AG04450 (cell line): ENCODE data around the gene C6orf118. TPM values are rescaled to one million over a fixed set of nuclear protein-coding genes. Genes with fewer than 3 reads are reported as not detected.

Experiments used
- CTCF ChIA-PET: fragments of 300-600, 350-600 bp; formaldehyde crosslinking; extraction: SDS; loops from one replicate; lab custom pipeline; 2022; ENCODE audit warnings: antibody characterized with exemption, inconsistent platforms; lab: Charles Lee
- POLR2A ChIA-PET: fragments of 350-600 bp; formaldehyde crosslinking; extraction: SDS; loops from one replicate; lab custom pipeline; 2021; ENCODE audit warnings: antibody characterized with exemption, inconsistent platforms; lab: Yijun Ruan, JAX
- DNase-seq: peaks from one replicate; pipeline ENCODE4 v3.0.0-alpha.2; 2011; ENCODE audit warnings: low read depth, low spot score
- H3K27ac ChIP-seq: one replicate; pipeline ENCODE4 v1.5.1; 2012; ENCODE audit warnings: low read depth, low read length, control low read depth
- H3K27me3 ChIP-seq: one replicate; pipeline ENCODE4 v1.6.0; 2012; ENCODE audit warnings: low read length; ENCODE audit not compliant: control insufficient read depth, insufficient read depth
- H3K4me3 ChIP-seq: 2 replicates; pipeline ENCODE4 v1.5.1; 2011; ENCODE audit warnings: mild to moderate bottlenecking, low read depth, low read length, control low read depth
- H3K9me3 ChIP-seq: 2 replicates; pipeline ENCODE4 v1.5.1; 2012; ENCODE audit warnings: low read length; ENCODE audit not compliant: control insufficient read depth, insufficient read depth
- CTCF ChIP-seq: IDR thresholded peaks from 2 replicates; pipeline ENCODE4 v1.5.1; 2011; ENCODE audit warnings: low read depth, low read length, control low read depth, inconsistent platforms
- polyA plus RNA-seq: library from polyadenylated mRNA; depleted of rRNA; stranded (reverse); fragments of >200 nt; gene quantifications from 2 replicates; pipeline ENCODE4 v1.2.3, GENCODE V29; 2011

Gene C6orf118
- polyA plus RNA-seq, 1 experiment = not detected

DNA sequence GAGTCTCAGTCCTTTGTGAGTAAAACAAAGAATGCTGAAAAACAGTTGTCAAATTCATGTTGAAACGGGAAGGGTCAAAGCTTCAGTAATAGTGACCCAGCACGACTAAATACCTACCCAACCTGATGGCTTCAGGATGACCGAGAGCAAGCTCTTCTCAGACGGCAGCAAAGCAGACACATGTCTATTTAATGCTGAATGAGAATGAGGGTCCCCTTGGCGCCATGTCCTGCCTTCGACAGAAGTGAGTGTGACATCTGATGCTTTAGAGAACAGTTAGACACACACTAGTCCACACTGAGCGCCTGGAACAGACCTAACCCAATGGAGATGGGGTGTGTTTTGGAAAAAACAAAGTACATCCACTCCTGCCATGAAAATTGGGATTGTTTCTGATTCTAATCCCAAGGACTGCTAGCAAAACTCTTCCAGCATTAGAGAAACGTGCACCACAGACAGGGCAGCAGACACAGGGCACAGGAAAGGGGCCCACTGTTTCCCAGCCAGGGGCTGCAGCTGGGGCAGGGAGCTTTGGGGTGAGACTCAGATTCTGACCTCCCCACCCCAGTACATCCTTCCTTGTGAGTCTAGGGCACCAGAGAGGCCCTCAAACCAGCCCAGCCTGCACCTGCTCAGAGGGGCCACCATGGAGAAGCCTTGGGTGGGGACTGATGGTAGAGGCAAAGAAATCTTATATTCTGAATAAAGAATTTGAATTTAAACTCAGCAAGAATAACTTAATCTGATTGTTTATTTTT is 76.5 kb downstream of the C6orf118 start:
- TF ChIP-seq CTCF = no peak
- Histone ChIP-seq H3K27me3 (no peaks in the 10 kb centered on the region), H3K27ac (no peak overlapping the region), H3K9me3 (peaks cover 51% of the 10 kb centered on the region), H3K4me3 (no peak overlapping the region)
- ChIA-PET POLR2A (no interaction called here), CTCF (no interaction called here)
- DNase-seq = no peak

DNA sequence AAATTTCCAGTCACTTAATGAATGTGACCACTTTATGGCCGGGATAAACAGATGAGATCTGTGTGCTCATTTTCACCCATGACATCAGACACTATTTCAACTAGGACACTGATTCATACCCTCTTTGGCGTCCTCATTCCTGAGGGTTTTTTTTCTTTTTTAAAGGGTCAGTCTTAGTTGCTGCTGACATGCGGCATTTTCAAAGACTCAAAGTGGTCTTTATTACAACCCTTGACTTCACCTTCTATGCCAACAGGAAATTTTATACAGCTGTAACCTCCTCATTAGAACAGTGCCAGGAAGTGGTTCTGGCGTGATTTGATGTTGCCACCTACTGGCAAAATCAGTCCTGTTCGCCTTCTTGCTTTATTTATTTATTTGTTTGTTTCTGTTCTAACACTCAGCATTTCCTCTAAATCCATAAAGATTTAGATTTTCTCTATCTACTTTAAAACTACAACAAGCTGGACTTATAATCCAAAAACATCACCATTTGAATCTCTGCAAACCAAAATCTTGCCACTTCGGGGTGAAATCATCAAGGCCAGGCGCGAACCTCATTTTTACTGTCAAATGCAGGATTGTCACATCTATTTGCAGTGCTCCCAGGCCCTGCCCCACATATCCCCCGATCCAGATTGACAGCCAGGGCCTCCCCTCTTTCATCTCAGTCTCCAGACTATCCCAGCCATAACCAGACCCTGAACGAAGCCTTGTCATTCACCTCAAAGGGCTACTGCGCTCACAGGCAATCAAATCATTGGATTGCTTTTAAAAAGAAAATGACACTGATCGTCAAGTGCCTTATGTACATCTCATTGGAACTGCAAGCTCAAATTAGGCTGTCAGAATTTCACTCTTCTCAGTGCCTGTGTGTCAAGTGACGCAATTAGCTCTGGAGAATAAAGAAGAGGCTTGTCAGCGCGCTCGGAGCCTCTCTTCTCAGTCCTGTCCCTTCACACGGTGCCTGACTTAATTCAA is 77.5 kb downstream of the C6orf118 start:
- peaks cover 47% of the 10 kb centered on the region for H3K9me3 ChIP-seq
- H3K27me3 ChIP-seq = no peaks in the 10 kb centered on the region
- CTCF ChIA-PET = interaction anchor here (0.6 kb wide), 1 partner anchor 287 kb away, joined by 3 read pairs; no protein-coding TSS in a partner anchor
- POLR2A ChIA-PET = no interaction called here
- no peak overlapping the region for H3K27ac ChIP-seq
- DNase-seq = no peak
- TF ChIP-seq CTCF = no peak
- H3K4me3 ChIP-seq = no peak overlapping the region

DNA sequence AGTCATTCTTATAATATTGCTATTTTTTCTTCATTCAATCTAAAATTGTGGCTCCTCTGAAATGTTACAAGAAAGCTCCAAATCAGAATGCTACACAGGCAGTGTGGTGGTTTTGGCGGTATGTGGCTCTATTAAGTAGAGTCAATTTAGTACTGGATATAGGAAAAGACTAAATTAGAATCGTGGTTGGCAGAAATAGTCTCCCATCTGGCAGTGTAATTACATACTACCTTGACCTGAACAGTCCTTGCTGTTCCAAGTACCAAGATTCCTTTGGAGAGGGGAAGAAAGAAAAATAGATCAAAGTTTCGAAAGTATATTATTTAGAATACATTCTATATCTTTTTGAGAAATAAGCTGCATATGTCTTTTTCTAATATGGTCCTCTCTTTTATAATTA is 78.2 kb downstream of the C6orf118 start:
- ChIA-PET POLR2A (no interaction called here), CTCF (no interaction called here)

More for the DNA sequence above, 78.2 kb downstream of the C6orf118 start:
- DNase-seq = no peak
- no peak overlapping the region for H3K4me3 ChIP-seq
- H3K27me3 ChIP-seq = no peaks in the 10 kb centered on the region
- no peak overlapping the region for H3K27ac ChIP-seq
- no peak for TF ChIP-seq CTCF
- peaks cover 42% of the 10 kb centered on the region for H3K9me3 ChIP-seq
